Measurements from ENCODE around the gene LGI2. TPM values are rescaled to one million over a fixed set of nuclear protein-coding genes. Genes with fewer than 3 reads are reported as not detected.

The LGI2 gene
- total and polyA plus RNA-seq, 2 experiments from 2014 or later: 0.63 to 8.0 TPM

DNA sequence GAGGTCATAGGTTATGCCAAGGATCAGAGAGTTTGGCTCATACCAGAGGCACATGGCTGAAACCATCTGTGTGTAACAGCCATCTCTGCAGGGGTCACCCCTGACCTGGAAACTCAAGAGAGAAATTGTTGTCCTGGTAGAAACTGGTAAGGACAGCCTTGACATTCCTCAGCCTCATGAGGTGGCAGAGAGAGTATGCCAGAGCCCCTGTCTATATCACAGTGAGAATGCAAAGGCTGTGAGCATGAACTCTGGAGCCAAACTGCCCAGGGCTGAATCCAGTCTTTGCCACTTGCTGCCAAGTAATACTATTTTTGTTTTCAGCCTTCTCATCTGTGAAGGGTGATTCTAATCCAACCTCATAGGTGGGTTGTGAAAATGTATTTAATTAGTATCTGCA is 80.8 kb downstream of the LGI2 start (continued):
- TF ChIP-seq, protein P1, sequence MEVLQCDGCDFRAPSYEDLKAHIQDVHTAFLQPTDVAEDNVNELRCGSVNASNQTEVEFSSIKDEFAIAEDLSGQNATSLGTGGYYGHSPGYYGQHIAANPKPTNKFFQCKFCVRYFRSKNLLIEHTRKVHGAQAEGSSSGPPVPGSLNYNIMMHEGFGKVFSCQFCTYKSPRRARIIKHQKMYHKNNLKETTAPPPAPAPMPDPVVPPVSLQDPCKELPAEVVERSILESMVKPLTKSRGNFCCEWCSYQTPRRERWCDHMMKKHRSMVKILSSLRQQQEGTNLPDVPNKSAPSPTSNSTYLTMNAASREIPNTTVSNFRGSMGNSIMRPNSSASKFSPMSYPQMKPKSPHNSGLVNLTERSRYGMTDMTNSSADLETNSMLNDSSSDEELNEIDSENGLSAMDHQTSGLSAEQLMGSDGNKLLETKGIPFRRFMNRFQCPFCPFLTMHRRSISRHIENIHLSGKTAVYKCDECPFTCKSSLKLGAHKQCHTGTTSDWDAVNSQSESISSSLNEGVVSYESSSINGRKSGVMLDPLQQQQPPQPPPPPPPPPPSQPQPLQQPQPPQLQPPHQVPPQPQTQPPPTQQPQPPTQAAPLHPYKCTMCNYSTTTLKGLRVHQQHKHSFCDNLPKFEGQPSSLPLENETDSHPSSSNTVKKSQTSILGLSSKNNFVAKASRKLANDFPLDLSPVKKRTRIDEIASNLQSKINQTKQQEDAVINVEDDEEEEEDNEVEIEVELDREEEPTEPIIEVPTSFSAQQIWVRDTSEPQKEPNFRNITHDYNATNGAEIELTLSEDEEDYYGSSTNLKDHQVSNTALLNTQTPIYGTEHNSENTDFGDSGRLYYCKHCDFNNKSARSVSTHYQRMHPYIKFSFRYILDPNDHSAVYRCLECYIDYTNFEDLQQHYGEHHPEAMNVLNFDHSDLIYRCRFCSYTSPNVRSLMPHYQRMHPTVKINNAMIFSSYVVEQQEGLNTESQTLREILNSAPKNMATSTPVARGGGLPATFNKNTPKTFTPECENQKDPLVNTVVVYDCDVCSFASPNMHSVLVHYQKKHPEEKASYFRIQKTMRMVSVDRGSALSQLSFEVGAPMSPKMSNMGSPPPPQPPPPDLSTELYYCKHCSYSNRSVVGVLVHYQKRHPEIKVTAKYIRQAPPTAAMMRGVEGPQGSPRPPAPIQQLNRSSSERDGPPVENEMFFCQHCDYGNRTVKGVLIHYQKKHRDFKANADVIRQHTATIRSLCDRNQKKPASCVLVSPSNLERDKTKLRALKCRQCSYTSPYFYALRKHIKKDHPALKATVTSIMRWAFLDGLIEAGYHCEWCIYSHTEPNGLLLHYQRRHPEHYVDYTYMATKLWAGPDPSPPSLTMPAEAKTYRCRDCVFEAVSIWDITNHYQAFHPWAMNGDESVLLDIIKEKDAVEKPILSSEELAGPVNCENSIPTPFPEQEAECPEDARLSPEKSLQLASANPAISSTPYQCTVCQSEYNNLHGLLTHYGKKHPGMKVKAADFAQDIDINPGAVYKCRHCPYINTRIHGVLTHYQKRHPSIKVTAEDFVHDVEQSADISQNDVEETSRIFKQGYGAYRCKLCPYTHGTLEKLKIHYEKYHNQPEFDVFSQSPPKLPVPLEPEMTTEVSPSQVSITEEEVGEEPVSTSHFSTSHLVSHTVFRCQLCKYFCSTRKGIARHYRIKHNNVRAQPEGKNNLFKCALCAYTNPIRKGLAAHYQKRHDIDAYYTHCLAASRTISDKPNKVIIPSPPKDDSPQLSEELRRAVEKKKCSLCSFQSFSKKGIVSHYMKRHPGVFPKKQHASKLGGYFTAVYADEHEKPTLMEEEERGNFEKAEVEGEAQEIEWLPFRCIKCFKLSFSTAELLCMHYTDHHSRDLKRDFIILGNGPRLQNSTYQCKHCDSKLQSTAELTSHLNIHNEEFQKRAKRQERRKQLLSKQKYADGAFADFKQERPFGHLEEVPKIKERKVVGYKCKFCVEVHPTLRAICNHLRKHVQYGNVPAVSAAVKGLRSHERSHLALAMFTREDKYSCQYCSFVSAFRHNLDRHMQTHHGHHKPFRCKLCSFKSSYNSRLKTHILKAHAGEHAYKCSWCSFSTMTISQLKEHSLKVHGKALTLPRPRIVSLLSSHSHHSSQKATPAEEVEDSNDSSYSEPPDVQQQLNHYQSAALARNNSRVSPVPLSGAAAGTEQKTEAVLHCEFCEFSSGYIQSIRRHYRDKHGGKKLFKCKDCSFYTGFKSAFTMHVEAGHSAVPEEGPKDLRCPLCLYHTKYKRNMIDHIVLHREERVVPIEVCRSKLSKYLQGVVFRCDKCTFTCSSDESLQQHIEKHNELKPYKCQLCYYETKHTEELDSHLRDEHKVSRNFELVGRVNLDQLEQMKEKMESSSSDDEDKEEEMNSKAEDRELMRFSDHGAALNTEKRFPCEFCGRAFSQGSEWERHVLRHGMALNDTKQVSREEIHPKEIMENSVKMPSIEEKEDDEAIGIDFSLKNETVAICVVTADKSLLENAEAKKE (CRISPR knock-in tag; IDR thresholded peaks at IDR 0.05): no peak
- TF ChIP-seq STAT1 (IDR thresholded peaks at IDR 0.05; ENCODE audit: unreplicated experiment) (no peak), EZH2phosphoT487 (IDR thresholded peaks at IDR 0.05; ENCODE audit: unreplicated experiment) (no peak)

Other genes starting within 250 kb of the LGI2 start
- 11.8 and 16.6 TPM in 2 replicates for gene SOD3, start 235.4 kb downstream of the LGI2 start, total RNA-seq (2014; rRNA removed; shearing (Covaris generic))
- gene SOD3, start 235.4 kb downstream of the LGI2 start, polyA plus RNA-seq (2016; fragmentation: Nextera tagmentation; extraction: Ambion mirVana): 7.5 and 8.9 TPM in 2 replicates
- 3.8 and 6.4 TPM in 2 replicates for gene CCDC149, start 117.9 kb downstream of the LGI2 start, total RNA-seq (2014; rRNA removed; shearing (Covaris generic))
- 2.2 and 2.6 TPM in 2 replicates for gene CCDC149, start 117.9 kb downstream of the LGI2 start, polyA plus RNA-seq (2016; fragmentation: Nextera tagmentation; extraction: Ambion mirVana)
- gene SEPSECS, start 129.5 kb upstream of the LGI2 start, total RNA-seq (2014; rRNA removed; shearing (Covaris generic)): 4.7 and 8.4 TPM in 2 replicates
- 1.2 and 2.3 TPM in 2 replicates for gene SEPSECS, start 129.5 kb upstream of the LGI2 start, polyA plus RNA-seq (2016; fragmentation: Nextera tagmentation; extraction: Ambion mirVana)
- 21.4 and 23.4 TPM in 2 replicates for gene PI4K2B, start 203.1 kb upstream of the LGI2 start, total RNA-seq (2014; rRNA removed; shearing (Covaris generic))
- gene PI4K2B, start 203.1 kb upstream of the LGI2 start, polyA plus RNA-seq (2016; fragmentation: Nextera tagmentation; extraction: Ambion mirVana): 5.1 and 6.7 TPM in 2 replicates